NCI-H82 treated with DMSO at 0.1 percent for 48 hours (cell line): Measurements from ENCODE around the gene LPIN3.
A peak's percentile ranks its signal among the peaks of the same experiment; 100 is the strongest.

ENCODE experiments used
- DNase-seq: peaks from one replicate; lab custom pipeline; 2025; ENCODE audit not compliant: unreplicated experiment; lab: John Stamatoyannopoulos, UW

LPIN3 gene

DNA sequence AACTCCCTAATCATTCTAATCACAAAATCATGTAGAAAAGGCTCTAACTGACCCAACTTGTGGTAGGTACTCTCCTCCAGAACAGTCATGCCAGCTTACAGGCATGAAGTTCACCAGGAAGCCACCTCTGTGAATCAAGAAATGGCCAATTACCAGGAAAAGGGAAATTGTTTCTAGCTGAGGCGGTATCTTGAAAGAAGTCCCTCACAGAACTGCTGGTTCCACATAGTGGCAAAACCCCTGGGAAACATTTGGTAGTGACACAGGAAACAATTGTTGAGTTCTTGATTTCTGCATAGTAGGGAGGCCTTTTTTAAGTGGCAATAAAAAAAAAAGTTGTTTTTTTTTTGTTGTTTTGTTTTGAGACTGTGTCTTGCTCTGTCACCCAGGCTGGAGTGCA lies 19.6 kb upstream of the LPIN3 start:
- DNase-seq: no peak

DNA sequence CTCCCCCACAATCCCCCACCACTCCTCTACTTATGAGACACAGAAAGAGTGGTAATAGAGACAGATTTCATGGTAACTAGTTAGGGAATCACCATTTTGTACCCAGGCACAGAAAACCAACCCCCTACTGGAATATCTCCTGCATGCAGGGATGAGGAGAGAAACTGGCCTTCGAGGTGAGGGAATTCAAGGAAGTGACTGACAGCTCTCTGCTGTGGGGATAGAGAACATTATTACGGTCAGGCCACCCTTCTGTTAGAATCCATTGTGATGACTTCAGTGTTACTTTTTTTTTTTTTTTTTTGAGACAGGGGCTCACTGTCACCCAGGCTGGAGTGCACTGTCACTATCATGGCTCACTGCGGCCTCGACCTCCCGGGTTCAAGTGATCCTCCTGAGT lies 13.4 kb upstream of the LPIN3 start:
- DNase-seq: no peak

DNA sequence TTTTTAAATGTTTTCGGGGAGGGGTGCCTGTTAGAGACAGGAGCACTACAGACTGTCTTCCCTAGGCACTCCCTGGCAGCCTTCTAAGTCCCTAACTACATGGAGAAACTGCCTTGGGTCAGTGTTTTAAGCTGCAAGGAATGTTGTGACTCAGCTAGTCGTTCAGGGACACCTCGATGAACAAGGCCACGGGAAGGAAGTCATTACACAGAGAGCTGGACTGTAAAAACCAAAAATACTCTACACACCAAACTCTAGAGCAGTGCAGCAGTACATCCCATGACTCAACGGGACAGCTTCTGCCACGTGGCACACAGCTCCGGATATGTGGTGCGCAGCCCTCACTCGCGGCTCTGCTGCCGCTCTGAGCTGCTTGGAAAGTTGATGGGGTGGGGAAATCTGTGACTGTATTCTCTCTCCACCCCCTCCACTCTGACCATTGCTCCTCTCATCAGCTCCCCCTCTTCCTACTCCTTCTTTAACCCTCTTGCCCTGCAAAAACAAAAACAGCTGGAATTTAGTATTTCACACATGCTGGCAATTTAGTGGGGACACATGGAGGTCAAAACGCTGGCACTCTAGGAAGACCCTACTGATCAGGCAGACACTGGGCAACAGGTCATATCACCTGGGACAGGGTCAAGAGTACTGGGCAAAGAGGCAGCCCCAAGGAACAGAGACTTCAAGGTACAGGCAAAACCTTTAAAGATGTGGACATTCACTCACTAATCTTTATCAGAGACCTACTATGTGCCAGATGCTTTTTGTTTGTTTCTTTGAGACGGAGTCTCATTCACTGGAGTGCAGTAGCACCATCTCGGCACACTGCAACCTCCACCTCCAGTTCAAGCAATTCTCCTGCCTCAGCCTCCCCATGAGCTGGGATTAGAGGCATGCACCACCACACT lies 10.9 kb upstream of the LPIN3 start:
- no peak for DNase-seq

DNA sequence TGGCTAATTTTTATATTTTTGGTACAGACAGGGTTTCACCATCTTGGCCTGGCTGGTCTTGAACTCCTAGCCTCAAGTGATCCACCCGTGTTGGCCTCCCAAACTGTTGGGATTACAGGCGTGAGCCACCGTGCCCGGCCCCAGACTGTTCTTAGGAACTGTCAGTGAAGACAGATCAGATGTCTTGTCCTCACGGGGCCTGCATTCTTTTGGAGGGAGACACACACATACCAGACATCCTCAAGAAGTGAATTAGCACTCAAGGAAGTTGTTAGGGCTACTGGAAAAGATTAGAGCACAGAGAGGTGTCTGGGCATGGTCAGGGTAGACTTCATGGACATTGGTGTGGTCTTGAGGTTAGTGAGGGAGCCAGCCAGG lies 10.3 kb upstream of the LPIN3 start:
- DNase-seq: no peak

DNA sequence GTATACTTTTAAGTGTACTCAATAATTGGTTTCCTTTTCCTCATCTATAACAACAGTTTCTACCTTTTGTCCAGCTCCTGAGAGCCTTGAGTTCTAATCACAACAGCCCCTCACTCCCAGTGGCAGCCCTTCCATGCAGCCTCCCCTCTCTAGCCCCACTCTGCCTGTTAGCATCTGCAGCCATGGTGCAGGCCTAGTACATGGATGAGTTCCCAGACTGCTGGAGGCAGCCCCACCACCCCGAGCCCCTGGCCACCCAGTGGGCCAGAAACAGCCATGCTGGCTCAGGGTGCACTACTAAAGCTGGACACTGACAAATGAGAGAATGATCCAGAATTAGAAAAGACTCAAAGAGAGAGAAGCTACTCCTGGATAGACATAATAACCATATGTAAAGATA lies 9.7 kb upstream of the LPIN3 start:
- no peak for DNase-seq

DNA sequence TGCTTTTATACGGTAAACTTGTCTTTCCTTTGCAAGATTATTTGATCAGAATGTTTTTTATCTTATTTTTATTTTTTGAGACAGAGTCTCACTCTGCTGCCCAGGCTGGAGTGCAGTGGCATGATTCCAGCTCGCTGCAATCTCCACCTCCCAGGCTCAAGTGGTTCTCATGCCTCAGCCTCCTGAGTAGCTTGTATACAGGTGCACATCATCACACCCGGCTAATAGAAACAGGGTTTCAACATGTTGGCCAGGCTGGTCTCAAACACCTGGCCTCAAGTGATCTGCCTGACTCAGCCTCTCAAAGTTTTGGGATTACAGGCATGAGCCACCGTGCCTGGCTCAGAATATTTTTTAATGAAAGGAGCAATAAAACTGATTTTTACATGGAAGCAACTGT lies 8.9 kb upstream of the LPIN3 start:
- no peak for DNase-seq

DNA sequence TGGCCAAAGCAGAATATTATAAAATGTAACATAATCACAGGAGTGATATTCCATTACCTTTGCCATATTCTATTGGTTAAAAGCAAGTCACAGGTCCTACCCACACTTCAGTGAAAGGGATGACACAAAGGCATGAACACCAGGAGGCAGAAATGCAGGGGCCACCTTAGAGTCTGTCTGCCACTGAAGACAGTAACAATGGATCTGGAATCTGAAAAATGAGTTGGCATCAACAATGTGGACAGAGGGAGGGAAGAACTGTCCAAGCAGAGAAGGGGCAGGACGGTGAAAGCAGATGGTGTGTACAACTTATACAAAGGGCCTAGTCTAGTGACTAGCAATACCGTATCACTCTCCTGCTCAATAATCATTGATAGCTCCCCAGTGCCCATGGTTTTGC lies 6.6 kb upstream of the LPIN3 start:
- no peak for DNase-seq

DNA sequence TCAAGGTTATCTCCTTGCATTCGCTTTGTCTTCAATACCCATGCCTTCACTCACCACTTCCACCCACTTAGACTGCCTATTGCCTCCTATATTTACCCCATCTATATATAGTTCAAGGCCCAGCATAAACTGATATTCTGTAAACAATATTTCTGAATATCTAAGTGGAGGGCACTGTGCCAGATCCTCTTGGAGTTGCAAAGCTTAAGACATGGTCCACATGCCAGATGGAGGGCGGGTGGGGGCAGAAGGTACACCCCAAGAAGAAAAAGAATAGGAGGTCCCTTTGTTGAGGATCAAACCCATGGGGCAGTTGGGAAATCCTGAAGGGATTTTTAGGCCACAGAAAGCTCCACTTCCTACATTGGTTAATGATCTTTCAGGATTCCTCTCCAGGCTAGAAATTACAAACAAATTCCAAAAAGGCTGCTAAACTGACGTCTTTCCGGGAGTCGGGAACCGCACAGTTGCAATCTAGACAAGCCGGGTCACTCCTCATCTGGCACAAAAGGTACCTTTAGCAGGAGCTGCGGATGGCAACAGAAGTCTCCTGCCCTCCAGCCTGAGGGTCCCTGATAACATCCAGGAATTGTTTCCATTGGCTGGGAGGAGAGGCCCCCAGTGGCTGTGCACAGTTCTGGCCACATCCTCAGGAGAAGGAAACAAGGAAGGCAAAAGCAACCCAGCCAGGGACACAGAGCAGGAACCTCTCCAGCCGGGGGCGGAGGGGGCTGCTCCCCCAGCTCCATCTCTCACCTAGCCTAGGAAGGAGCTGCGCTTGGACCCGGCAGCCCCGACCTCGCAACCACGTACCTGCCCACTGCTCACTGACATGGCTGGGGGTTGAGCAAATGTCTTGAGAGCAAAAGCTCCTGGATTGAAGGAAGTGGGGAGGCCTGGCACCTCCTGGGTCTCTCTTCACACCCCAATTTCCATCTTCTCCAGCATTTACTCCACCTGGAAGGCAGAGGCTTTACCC lies 5.9 kb upstream of the LPIN3 start:
- DNase-seq: no peak

DNA sequence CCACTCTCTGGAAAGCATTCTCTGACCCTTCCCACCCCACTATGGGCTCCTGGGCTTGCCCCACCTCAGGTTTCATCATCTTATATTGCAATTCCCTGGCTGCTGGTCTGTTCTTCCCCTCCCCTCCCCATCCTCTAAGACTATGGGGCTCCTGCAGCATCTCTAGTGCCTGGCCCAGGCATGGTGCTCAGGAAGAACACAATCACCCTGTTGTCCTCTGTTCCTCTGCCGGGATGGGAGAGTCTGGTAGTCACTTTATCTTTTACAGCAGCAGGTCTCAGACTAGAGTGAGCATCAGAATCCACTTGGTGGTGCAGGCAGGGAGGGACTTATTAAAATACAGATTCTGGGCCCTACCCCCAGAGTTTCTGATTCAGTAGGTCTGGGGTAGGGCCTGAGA lies 5.0 kb upstream of the LPIN3 start:
- DNase-seq: no peak

DNA sequence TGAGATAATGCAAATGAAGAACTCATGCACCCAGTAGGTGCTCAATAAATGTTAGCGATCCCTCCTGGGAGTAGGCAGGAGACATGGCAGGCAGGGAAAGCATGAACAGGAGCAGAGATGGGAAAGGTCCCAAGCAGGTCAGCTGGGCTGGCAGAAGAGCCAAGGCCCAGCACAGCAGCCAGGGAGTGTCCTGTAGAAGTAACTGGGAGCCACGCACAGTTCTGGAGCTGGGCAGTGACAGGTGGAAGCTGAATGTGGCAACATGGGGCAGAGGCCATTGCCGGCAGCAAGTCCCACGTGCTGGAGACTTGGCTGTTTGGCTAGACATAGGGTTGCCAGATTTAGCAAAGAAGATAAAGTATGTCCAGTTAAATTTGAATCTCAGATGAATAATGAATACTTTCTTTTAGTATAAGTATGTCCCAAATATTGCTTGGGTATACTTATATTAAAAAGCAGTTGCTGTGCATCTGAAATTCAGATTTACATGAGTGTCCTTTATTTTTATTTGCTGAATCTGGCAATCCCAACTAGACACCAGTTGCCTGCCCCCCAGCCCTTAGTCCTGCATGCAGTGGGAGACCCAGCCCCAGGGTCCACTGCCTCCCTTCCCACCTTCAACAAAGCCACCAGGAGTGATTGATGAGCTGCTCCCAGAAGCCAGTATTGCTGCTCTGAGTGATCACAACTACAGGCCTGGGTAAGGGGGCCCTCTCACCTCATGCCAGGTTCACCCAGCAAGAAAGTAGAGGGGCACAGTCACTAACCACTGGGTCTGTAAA lies 3.7 kb upstream of the LPIN3 start:
- no peak for DNase-seq

DNA sequence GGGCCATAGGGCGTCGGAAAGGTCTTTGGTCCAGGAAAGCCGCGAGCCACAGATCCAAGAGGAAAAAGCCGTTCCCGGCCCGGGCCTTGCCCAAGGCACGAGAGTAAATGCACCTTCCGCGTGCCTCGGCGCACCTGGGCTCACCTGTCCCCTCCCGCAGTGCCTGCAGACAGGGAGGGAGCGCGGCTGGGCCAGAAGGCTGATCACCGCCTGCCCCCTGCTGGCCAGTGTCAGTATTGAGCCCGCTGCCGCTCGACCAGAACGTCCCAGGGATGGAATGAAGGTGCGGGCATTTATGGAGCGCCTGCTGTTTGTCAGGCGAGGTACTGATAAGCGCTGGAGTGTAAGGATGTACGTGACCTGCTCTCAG lies 679 bp upstream of the LPIN3 start:
- DNase-seq: peak; percentile 26

DNA sequence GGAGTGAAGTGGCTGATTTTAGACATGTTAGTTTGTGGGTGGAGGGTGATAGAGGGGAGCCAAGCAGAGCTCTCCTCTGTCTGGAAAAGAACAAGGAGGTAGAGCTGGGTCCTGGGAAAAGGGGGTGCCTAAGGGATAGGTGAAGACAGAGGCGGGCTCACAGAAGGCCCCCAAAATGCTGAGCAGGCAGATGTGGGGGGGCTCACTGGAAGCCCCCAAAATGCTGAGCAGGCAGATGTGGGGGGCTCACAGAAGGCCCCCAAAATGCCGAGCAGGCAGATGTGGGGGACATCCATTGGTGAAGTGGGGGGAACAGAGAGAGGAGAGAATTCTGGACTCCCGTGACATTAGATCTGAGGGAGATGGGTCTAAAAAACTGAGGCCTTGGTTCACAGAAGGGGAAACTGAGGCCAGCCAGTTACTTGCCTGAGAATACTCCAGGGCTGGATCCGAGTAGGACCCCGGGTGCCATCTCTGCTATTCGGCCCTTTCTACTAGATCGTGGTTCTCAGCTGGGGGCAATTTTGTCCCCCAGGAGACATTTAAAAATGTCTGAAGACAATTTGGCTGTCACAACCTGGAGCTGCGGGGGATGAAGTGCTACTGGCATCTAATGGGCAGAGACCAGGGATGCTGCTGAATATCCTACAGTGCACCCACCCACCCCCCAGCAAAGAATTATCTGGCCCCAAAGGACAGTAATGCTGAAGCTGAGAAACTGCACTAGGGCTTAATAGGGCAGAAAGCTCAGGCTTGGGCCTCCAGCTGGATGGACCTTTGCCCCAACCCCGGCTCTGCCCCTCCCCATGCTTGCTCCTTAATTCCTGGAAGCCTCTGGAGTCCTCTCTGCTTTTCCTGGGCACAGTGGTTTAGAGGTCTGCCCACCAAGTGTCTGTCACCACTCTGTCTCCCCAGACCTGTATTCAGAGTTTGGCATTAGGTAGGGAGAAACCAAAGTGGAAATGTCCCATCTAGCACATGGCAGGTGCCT lies 2.1 kb downstream of the LPIN3 start:
- no peak for DNase-seq

DNA sequence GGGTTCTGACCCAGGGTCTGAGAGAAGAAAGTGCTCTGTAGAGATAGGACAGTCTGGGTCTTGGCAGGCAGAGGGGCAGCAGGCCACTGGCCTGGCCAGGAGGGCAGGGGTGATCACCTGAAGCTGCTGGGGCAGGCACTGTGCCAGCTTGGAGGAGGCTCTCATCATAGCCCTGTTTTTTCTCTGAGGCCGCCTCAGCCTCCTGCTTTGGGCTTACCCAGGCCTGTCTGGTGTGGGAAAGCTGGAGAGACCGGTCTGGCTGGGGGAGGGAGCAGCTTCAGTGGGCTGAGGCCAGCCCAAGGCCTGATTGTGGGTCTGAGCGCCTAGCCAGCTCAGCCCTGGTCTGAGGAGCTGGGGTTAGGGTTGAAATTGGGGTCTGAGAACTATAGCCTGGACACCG lies 3.9 kb downstream of the LPIN3 start:
- DNase-seq: no peak

DNA sequence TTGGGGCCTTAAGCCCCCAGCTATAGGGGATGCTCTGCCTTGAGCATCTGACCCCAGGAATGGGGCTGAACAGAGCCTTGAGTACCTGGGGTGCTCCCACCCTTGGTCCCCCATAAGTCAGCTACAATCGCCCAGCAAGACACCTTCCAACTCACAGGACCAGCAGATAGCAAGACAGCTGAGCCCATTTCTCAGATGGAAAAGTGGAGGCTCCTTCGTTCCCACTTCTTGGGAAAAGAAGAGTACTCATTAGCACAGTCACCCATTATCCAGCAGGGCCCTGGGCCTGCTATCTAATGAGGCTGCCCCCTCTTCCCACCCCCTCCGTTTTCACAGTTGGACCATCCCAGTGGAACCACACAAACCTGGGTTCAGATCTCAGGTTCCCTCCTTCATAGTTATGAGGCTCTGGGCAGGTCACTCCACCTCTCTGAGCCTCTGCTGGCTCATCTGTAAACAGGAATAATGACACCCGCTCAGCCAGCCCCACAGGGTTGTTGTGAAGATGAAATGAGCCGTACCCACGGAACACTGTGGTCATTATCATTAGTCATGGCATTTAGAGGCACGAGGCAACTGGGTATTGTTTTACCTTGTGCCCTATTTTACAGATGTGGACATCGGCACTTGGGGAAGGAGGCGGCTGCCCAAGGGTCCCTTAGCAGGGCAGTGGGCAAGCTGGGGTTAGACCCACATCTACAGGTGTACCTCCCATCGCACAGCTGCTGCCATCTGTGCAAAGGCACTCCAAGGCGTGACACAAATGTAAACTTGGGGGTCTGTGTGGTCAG lies 4.5 kb downstream of the LPIN3 start:
- DNase-seq: no peak

DNA sequence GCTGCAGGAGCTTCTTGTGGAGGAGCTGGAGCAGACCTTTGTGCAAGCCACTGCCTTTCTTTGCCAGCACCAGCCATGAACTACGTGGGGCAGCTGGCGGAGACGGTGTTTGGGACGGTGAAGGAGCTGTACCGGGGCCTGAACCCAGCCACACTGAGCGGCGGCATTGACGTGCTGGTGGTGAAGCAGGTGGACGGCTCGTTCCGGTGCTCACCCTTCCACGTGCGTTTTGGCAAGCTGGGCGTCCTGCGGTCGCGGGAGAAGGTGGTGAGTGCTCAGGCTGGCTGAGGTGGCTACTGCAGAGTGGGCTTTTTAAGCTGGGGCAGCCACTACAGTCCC lies 5.1 kb downstream of the LPIN3 start:
- no peak for DNase-seq

DNA sequence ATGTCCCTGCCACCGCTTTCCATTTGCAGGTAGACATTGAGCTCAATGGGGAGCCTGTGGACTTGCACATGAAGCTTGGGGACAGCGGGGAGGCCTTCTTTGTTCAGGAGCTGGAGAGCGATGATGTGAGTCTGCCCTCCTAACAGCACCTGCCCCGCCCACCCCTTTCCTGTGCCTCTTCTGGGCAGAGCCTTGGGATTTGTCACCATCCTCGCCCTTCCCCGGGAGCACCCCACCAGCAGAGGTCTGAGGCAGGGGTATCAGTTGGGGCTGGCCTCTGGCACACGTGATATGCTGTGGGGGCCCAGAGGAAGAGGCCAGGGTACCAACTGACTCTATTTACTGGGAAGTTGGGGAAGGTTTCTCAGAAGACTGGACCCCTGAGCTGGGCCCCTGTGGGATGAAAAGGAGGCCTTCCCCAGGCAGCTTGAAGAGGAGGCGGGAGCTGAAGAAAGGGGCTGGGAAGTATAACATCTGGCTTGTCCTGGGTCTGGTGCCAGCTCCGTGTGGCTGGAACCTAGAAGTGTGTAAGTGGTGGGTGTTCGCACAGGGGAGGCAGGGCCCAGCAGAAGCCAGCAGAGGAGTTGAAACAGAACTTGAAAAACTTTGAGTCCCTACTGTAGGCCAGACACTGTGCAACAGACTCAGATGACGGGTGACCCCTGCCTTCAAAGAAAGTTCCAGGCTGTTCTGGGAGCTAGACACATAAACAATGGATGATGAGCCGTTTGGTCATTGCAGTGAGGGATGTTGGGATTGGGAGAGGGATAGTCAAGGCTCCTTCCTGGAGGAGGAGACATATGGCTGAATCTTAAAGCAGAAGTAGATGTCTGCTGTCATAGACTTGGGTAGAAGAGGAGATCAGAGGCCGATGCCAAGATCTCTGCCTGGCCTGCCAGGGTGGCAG lies 7.2 kb downstream of the LPIN3 start:
- DNase-seq: no peak

DNA sequence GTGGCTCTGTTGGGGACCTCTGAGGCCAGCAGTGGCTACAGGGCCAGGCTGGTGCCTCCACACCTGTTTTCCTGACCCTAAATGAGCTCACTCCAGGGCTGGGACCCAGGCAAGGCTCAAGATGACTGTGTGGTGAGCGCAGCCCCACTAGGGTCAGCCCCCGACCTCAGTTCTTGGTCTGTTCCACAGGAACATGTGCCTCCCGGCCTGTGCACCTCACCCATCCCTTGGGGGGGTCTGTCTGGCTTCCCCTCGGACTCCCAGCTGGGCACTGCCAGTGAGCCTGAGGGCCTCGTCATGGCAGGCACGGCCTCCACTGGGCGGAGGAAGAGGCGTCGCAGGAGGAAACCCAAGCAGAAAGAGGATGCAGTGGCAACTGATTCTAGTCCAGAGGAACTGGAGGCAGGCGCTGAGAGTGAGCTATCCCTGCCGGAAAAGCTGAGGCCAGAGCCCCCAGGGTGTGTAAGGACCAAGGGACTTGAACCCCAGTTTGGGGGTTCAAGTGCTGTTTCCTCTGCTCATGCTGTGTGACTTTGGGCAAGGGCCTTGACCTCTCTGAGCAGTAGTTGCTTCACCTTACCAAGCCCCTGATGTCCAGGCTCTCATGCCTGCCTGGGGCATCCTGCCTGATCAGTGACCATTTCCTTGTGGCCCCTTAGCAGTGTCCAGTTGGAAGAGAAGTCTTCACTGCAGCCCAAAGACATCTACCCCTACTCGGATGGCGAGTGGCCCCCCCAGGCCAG lies 8.0 kb downstream of the LPIN3 start:
- no peak for DNase-seq

DNA sequence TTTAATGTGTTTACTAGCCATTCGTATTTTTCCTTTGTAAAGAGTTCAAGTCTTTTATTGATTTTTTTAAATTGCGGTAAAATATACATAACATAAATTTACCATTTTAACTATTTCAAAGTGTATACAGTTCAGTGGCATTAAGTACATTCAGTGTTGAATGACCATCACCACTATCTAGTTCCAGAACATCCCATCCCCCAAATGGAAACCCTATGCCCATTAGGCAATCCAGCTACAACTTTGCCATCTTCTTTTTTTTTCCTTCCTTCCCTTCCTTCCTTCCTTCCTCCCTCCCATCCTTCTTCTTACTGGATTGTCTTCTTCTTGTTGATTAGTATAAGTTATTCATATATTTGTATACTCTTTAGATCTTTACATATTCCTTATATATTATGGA lies 8.6 kb downstream of the LPIN3 start:
- DNase-seq: no peak
